Tibial artery (tissue), 4 donors: ENCODE measurements around the gene TFB2M.

ENCODE experiments used
- DNase-seq, 2 donors: peaks; one replicate each; pipeline ENCODE4 v3.0.0-alpha.2; 2019
- H3K27ac ChIP-seq, 2 donors: fragments of 200-600 bp; sonication (generic) in 1 of 2; 1 replicate in 1 of 2; 2 replicates in 1 of 2; pipeline ENCODE4 v1.5.1; 2018 to 2019; ENCODE audit warnings: mild to moderate bottlenecking in 1 of 2
- H3K27me3 ChIP-seq, 2 donors: fragments of 200-600 bp; sonication (generic) in 1 of 2; one replicate each; pipeline versions ENCODE4 v1.5.1 to v1.6.0; 2016 to 2019
- H3K36me3 ChIP-seq, 3 donors: fragments of 200-600 bp; sonication (generic) in 2 of 3; one replicate each; pipeline ENCODE4 v1.5.1; 2016 to 2019; ENCODE audit warnings: mild to moderate bottlenecking in 2 of 3
- H3K4me1 ChIP-seq, 4 donors: fragments of 200-600 bp; sonication (generic) in 2 of 4; 1 replicate in 3 of 4; 2 replicates in 1 of 4; pipeline ENCODE4 v1.5.1; 2016 to 2019
- H3K4me3 ChIP-seq, 2 donors: fragments of 200-600 bp; sonication (generic) in 1 of 2; 1 replicate in 1 of 2; 2 replicates in 1 of 2; pipeline ENCODE4 v1.5.1; 2018 to 2019; ENCODE audit warnings: mild to moderate bottlenecking in 2 of 2
- H3K9me3 ChIP-seq, 3 donors: fragments of 200-600 bp; sonication (generic) in 1 of 3; one replicate each; pipeline ENCODE4 v1.5.1; 2016 to 2019
- intact Hi-C: fragments of 100-400 bp; cut with DNase I; formaldehyde crosslinking; loops from one replicate; pipeline ENCODE4 v1.15.0; 2023; ENCODE audit warnings: low total_unique reads
- TF ChIP-seq, protein P1 (sequence below), 2 experiments: fragments of 200-600 bp in 1 of 2; fragments of 450-650 bp in 1 of 2; IDR thresholded peaks; one replicate each; pipeline ENCODE4 v1.5.1; 2017 to 2019; ENCODE audit warnings: antibody characterized with exemption in 2 of 2, mild to moderate bottlenecking in 1 of 2, moderate library complexity in 1 of 2

Gene TFB2M

DNA sequence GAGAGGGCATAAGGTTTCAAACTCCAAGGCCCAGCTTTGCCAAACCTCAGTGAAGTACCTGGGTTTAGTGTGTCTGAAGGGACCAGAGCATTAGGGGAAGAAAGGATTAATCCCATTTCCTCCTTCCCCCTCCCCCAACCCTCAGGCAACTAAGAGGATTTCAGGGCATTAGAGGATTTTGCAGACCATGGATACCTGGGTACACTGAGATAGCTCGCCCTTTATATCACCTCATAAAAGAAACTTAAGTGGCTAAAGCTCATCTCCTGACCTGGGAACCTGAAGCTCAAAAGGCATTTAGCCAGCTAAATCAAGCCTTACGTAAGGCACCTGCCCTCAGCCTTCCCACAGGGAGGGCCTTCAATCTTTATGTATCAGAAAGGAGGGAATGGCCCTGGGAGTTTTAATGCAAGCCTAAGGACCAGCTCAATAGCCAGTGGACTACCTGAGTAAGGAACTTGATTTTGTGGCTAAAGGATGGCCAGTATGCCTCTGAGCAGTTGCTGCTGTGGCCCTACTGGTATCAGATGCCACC lies 32.6 kb downstream of the TFB2M start:
- no peak overlapping the region for H3K4me3 ChIP-seq
- no peaks in the 10 kb centered on the region for H3K27me3 ChIP-seq
- no peak overlapping the region for H3K27ac ChIP-seq
- no peaks in the 10 kb centered on the region for H3K4me1 ChIP-seq
- intact Hi-C loops, result no loop called here
- H3K9me3 ChIP-seq, result peaks cover 0 to 13% (median 9%) of the 10 kb centered on the region in 3 donors
- no peak for DNase-seq
- no peaks in the 10 kb centered on the region for H3K36me3 ChIP-seq
- TF ChIP-seq, protein P1, sequence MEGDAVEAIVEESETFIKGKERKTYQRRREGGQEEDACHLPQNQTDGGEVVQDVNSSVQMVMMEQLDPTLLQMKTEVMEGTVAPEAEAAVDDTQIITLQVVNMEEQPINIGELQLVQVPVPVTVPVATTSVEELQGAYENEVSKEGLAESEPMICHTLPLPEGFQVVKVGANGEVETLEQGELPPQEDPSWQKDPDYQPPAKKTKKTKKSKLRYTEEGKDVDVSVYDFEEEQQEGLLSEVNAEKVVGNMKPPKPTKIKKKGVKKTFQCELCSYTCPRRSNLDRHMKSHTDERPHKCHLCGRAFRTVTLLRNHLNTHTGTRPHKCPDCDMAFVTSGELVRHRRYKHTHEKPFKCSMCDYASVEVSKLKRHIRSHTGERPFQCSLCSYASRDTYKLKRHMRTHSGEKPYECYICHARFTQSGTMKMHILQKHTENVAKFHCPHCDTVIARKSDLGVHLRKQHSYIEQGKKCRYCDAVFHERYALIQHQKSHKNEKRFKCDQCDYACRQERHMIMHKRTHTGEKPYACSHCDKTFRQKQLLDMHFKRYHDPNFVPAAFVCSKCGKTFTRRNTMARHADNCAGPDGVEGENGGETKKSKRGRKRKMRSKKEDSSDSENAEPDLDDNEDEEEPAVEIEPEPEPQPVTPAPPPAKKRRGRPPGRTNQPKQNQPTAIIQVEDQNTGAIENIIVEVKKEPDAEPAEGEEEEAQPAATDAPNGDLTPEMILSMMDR (IDR thresholded peaks at IDR 0.05), result no peak

DNA sequence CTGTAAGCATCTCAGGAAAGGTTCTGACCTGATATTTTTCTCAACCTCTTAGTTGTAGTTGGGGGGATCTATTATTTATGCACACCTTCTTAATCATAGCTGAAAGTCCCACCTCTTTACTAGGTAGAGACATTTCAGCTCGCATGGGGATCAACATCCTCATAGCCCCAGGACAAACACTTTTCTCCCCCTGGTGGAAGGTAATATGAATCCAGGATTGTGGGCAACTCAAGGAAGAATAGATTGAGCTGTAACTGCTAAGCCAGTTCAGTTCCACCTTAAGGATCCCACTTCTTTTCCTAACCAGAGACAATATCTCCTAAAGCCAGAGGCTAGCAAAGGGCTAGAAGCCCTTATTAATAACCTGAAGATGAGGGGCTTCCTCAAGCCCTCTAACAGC lies 33.5 kb downstream of the TFB2M start:
- peaks cover 0 to 13% (median 9%) of the 10 kb centered on the region in 3 donors for H3K9me3 ChIP-seq
- no peak for DNase-seq
- no peak overlapping the region for H3K4me3 ChIP-seq
- intact Hi-C loops, result no loop called here
- no peak overlapping the region for H3K27ac ChIP-seq
- TF ChIP-seq, protein P1 (IDR thresholded peaks at IDR 0.05), result no peak
- no peaks in the 10 kb centered on the region for H3K27me3 ChIP-seq
- H3K36me3 ChIP-seq, result no peaks in the 10 kb centered on the region
- H3K4me1 ChIP-seq, result no peaks in the 10 kb centered on the region

DNA sequence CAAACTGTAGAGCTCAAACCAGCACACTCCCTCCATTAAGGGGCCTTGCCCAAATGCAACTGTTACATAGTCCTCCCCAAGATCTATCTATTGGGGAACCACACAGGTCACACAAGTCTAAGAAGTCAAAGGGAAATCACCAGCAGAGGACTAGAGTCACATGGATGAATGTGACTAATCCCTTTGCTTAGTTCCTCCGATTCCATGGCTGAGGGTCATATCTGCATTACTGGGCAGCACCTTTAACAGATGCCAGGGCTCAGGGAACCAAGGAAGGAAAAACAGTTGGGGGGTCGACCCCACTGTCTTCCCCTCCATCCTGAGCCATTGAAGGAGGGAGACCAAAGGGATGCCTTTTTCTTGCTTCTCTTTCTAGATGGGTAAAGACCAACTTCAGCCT lies 35.6 kb downstream of the TFB2M start:
- Histone ChIP-seq H3K27ac (no peak overlapping the region), H3K9me3 (peaks cover 0 to 13% (median 9%) of the 10 kb centered on the region in 3 donors), H3K36me3 (no peaks in the 10 kb centered on the region), H3K4me1 (no peaks in the 10 kb centered on the region), H3K27me3 (no peaks in the 10 kb centered on the region), H3K4me3 (no peak overlapping the region)
- TF ChIP-seq, protein P1 (IDR thresholded peaks at IDR 0.05), result no peak
- DNase-seq, result no peak
- intact Hi-C loops, result no loop called here

DNA sequence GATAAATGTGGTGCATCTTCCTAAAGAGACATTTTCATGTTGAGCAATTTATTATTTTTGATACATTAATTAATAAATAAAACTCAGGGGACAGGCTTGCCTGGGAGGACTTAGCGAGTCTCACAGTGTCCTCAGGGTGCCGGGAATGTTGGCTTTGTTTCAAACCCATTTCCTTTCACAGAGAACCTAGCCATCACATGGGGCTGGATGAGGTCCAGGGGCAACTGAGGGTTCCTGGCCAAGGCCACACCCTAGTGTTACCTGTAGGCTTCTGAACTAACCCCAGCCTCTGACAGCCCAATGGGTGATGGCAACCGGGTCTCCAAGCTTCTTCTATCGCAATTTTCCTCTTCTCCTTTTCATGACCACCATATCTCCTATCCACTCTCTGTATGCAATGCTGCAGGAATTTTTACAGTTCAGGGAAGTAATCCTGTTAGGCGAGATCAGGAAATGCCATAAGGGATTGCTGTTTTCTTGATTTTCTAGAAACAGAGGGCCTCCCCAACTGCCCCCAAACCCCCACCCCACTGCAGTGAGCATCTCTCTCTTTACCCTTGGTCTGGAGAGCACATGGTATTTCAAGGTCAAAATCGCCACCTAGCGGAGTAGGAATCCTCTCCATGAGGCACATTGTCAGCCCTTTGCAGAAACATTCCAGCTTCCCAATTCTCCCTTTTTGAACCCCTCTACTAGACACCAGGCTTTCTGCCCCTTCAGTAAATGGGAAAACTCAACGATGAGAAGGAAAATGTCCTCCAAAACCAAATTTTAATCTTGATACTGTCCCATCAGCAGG lies 36.9 kb downstream of the TFB2M start:
- no peaks in the 10 kb centered on the region for H3K27me3 ChIP-seq
- no peak overlapping the region for H3K4me3 ChIP-seq
- no peaks in the 10 kb centered on the region for H3K4me1 ChIP-seq
- no peak overlapping the region for H3K27ac ChIP-seq
- intact Hi-C loops, result no loop called here
- TF ChIP-seq, protein P1 (IDR thresholded peaks at IDR 0.05), result no peak
- H3K9me3 ChIP-seq, result peaks cover 0 to 13% (median 9%) of the 10 kb centered on the region in 3 donors
- H3K36me3 ChIP-seq, result no peaks in the 10 kb centered on the region
- DNase-seq, result no peak

DNA sequence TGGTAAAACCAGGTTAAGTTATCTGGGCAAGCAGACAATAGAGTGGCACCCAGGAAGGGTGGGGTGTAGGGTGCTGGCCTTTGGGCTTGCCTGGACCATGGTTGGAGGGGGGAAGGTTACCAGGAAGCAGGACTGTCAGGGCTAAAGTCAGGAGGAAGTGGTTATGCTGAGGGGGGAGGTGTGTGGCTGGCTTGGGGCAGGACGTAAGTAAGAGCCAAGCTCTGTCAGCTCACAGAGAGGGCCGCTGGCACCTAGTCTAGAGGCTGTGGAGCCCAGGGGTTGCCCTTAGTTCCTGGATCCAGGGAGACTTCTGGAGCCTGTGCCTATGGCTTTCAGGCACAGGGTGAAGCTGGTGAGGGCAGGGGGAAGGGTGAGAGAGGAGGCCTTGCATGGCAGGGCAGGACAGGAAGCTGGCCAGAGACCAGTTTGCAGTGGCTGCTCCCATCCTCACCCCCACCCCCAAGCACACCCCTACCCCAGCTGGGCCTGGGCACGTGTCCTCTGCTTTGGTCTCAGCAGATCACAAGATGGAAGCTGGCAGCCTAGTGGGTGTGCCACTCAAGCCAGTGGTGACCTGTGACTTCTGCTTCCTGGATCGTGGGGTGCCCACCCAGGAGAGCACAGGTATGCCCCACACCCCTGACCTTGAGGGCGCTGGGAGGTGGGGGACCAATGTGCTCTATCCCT lies 38.5 kb downstream of the TFB2M start:
- Histone ChIP-seq H3K4me1 (no peaks in the 10 kb centered on the region), H3K4me3 (no peak overlapping the region), H3K9me3 (peaks cover 0 to 13% (median 9%) of the 10 kb centered on the region in 3 donors), H3K27me3 (no peaks in the 10 kb centered on the region), H3K36me3 (no peaks in the 10 kb centered on the region), H3K27ac (no peak overlapping the region)
- intact Hi-C loops, result no loop called here
- TF ChIP-seq, protein P1 (IDR thresholded peaks at IDR 0.05), result no peak
- DNase-seq, result no peak
